CD4-positive, alpha-beta T cell treated with Interferon gamma for 1 hour (primary cell): ENCODE results near the gene ENOX1.

Source experiments
- DNase-seq: peaks from one replicate; pipeline ENCODE4 v3.0.0-alpha.2; 2020

Gene ENOX1

DNA sequence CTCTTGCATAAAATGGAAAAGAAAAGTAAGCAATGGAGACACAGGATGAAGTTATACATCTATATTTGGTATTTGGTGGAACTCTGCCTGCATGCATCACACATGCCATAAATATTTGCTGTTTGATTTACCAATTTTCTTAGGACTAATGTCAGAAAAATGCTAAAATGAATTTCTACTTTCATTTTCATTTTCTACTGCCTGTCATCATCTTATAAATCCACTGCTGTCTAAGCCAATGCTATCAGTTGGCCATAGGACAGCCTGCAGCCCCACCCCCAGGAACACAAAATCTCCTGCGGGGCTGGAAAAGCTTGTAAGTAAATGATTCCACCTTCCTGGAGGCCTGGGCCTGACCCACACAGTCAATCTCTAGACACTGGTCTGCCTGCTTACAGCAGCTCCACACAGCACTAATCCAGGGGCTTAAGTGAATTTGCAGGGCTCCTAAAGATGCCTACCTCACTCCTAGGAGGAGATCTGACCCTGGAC is 122.0 kb downstream of the ENOX1 start:
- DNase-seq, result no peak

DNA sequence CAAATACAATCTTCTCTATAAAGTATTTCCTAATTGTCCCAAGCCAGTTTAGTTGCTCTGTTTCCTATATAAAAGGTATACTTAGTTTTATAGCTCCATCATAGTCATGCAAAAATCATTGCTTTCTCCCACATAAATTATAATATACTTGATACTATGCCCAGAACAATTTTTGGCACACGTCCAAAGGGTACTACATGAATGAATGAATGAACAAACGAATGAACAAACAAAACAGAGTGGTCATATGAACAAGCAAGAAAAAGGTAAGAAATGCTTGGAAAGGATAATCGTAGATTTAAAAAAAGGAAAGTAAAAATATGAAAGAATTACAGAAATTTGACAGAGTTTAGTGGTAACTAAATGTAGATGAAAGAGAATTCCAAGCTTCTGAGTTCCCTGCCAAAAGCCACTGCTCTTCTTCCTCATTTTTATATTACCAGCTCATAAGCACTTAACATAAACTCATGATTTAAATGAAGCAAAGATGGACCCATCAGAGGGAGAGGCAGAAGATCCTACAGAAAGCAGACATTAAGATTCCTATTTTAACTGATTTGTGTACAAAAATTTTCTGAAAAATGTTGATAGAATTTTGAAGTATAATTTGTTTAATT is 123.2 kb downstream of the ENOX1 start:
- no peak for DNase-seq

DNA sequence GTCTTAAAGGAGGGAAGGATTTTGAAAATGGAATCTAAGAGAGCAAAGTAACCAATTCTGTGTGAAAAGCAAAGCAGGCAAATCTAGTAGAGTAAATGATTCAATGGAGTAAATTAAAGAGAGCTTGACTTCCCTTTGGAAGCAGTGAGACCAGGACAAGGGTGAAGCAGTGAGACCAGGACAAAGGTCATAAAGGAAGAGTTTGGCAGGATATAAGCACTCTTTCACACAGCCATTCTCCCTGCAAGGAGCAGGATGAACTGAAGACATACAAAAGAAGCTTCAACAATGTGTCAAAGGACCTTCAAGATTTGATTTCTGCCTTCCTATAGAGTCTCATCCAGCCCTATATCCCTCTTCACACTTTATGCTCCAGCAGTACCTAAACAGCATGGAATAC is 123.8 kb downstream of the ENOX1 start:
- no peak for DNase-seq

DNA sequence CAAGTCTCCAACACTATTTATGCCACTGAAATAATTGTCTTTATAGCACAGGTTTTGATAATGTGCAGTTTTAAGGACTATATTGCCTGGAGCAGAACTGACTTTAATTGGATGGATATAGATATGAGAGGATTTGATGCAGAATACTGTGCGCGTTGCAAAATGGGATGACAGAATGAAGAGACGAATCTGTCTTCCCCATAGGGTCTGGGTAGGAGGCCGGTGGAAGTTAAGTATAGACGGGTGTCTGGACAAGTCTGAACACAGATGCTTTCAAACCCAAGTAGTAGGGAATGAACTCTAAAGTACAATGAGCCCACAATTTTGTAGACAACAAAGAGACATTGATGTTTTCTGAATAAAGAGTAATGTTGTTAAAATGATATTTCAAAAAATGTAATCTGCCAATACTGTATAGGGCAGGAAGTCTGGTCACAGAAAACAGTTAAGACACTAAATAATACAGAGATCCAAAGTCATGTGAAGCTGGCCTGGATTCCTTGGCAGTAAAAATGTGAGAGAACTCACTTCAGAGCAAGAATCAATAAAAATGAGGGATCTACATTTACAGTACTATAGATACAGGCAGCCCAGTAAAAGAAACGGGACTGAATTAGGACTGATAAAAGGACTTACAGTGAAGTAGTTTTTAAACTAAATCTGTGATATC is 125.5 kb downstream of the ENOX1 start:
- no peak for DNase-seq

DNA sequence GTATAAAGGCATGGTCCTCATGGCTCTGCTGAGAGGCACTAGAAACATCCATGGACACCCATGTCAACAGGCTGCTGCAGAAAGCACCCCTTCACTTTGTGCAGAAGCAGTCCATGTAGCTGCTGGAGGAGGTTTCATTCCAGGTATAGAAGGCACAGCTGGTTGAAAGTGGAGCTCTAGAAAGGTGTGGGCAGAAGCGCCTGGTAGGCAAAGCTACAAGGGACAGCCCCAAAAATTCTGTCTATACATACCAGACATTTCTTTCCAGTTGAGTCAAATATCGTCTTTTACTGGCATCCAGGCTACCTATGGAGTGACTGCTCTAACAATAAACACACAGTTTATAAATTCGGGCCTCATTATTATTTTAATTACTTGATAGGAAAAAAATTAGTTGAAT is 129.3 kb downstream of the ENOX1 start:
- no peak for DNase-seq

DNA sequence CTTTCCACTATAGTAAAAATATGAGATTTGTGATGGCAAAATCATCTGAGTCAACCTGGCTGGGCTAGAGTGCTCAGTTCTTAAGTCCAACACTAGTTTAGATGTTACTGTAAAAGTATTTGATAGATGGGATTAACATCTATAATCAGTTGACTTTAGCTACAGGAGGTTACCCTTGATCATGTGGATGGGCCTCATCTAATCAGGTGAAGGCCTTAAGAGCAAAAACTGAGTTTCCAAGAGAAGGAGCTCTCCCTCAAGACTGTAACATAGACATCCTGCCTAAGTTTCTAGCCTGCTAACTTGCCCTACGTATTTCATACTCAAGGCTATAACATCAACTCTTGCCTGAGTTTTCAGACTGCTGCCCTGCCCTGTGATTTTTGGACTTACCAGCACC is 132.8 kb downstream of the ENOX1 start:
- DNase-seq, result no peak

DNA sequence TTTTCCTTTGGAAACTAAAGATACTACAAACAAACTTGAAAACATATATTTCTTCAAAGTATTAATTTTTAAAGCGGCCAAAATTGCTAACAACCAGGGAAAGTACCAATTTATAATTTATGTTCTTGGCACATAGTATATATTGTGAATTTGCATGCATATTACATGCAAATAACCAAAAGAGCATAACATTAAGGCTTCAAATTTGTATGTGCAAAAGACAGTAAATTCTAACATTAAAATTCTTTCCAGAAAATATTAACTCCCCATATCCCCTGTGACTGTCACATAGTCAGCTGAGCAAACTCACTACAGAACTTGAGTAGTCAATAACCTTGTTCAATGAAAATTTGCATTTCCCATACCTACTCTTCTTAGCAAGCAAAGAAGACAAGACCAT is 133.4 kb downstream of the ENOX1 start:
- DNase-seq, result no peak

DNA sequence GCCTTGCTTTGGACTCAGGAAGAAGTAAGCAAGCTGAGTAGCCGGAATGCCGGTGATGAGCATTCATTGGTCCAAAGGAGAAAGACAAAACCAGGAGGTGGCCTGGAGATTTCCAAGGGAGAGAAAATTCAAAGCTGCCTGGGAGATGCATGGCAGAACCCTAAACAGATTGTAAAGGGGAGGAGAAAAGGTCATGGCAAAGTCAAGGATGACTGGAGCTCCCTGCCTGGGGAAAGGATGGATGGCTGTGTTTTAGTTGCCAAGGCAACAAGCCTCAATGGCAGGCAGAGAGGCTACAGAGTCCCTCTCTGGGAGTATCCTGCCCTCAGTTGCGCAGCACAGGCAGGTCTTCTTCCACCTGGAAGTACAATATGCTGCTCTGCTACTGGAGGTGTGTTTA is 134.0 kb downstream of the ENOX1 start:
- DNase-seq, result no peak

DNA sequence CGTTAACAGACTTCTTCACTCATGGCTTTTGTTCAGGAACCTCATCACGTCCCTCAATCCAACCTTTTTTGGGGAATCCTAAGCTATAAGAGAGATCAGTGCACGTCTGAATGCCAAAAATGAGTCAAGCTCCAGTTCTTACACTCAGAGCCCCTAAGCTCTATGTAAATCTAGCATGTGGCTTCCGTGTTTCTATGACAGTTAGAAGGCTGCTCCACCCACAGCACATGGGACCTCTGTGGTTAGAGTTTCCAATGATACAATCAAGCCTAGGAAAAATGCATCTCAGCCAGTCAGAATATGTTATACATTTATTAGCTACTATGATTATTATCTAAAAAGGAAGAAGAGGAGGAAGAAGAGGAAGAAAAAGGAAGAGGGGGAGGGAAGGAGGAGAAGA is 135.9 kb downstream of the ENOX1 start:
- no peak for DNase-seq

DNA sequence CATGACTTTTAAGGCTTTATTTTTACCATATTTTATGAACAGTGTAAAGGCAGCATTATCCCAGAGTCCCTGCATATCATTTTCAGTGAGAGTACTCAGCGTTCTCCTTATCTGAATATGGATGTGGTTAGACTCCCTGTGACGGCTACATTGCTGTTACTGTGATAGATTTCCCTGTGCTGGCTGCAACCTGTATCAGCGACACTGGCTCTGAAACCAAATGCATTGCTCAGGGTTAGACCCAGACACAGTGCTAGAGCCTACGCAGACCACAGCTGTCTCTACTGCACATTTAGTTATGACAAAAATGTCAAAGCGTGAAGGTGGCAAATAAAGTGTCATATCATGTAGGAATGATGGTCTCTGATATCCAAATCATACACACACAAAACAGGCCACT is 138.0 kb downstream of the ENOX1 start:
- no peak for DNase-seq

DNA sequence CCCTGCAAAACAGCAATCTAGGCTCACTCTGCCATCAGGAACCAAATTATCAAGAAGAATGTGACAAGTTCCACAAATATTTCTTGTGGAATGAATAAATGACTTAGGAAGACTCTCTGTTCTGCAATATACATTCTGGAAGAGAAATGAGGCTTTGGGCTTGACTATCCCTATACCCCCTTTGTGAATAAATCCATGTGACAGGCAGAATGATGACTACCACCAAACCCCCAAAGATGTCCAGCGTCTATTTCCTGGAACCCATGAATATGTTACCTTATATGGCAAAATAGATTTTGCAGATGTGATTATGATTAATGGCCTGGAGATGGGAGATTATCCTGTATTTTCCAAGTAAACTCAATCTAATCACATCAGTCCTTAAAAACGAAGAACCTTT is 139.3 kb downstream of the ENOX1 start:
- no peak for DNase-seq

DNA sequence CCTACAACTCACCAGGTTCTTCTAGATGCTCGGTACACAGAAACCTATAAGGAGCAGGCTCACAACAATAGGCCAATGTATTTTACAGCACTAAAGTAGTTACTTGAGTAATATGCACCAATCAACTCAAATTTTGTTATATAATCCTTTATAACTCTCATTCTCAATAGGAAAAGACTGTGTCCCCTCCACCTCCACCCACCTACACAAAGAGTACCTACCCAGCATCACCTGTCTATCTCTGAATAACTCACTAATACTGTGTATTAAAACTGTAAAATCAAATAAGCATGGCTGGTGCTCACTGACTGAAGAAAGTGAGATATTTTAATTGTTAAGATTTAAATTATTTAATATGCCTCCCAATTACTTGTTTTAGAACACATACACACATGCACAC is 146.3 kb downstream of the ENOX1 start:
- no peak for DNase-seq

DNA sequence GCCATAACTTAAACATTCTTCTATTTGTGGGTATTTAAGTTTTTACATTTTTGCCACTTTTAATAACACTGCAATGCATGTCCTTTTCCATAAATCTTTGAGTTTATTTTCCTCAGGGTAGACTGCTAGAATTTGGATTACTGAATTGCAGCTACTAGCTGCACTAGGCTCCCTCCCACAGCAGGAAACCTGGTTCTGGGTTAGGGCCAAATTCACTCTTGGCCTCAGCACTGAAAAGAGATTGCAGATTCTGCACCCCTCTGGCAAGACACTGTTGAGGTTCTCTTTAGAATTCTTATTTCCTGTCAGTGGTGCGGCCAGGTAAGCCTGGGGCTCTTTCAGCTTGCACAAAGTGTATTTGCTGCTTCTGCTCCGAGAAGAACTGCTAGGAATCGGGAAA is 155.7 kb downstream of the ENOX1 start:
- DNase-seq, result no peak

DNA sequence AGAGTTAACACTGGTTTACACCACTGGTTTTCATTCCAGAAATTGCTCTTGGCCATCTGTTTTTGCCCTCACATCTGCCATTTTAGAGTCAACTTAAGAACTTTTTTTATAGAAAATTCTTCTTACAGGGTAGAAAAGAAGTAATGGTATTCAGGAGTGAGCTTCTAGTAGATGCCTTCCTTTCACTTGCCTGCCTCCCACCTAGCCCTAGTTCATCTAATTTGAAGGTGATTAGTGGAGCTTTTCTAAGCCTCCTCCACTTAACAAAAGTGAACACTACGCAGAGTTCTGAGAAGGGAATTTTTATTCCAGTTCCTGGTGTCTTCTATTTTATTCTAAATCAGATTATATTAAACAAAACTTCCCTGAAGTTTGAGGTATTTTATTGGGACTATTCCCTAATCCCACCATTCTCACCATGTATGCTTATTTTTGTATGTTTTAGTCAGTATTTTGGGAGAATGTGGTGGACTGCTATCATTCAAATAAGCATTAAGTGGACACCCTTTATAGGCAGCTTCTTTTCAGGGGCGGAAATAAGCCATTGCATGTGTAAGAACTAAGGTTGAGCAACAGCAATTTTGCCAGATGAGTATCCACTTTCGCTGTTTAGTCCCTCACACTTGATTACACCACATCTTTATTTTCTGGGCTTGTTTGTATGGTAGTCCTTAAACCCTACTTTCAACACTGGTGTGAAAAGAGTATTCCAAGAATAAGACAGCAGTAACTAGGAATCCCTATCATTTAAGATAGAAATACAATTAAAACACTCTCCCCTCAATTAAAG is 156.9 kb downstream of the ENOX1 start:
- no peak for DNase-seq

DNA sequence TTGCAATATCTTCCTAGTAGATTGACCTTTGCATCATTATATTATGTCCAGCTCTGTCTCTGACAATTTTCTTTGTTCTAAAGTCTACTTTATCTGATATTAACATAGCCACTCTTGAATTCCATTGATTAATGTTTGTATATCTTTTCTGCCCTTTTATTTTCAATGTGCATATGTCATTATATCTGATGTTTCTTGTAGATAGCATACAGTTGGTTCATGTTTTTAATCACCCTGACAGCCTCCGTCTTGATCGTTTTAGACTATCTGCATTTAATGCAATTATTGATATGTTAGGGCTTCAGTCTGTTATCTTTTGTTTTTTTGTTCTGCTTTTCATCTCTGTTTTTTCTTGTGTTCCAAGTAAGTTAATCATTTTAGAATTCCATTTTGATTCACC is 159.8 kb downstream of the ENOX1 start:
- DNase-seq, result no peak

DNA sequence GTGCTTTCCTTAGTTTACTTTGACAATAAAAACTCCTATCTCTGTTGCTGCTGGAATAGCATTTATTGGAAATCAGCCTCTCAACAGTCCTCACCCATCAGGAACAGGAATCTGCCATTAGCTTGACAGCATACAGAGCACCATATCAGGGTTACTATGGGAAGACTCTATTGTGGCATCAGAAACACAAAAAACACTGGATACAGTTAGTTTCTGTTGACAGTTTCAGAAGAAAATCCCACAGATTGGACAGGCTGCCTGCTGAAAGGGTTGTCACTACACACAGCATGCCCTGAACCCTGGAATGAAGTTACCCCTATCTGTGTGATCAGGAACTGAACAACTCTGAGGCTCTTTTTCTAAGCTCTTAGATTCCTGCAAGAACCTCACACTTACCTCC is 172.7 kb downstream of the ENOX1 start:
- no peak for DNase-seq

DNA sequence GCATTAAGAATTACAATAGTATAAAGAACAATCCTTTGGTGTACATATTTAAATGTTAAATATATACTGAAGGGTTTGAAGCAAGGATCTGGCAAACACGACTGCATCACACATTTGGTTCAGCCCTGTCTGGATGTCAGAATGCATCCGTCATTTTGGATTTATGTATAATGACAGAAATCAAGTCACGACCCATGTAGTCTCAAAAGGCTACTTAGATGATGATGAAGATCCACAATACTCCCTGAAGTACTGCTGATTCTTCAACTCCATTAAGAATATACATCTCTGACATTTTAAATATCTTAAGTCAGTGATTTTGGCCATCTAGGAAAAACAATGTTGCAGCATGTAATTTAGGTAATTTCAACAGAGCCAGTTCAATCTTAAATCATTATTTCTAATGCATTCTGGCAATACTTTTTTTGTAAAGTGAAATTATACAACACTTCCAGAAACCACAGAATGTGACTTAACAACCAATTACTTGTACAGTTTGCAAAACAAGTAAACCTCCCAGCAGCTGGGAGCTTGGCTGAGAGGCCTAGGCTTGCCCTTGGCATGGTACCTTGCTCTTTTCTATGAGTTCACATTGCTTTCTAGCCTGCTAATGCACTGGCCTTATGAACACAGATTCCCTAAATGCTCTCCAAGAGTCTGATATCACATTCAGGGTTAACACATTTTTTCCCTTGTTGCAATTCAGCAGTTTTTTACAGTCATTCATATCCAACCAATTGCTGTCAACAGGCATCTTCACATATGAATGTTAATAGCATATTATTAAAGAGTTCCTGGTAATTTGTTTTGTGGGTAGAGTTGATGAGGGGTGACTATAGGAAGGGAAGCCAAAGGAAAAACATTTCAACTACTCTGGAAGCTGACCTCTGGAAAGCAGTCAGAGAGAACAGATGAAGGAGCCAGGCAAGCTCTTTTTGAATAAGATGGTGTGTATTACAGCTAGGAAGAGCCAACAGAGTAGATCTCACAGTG is 175.2 kb downstream of the ENOX1 start:
- DNase-seq, result no peak

DNA sequence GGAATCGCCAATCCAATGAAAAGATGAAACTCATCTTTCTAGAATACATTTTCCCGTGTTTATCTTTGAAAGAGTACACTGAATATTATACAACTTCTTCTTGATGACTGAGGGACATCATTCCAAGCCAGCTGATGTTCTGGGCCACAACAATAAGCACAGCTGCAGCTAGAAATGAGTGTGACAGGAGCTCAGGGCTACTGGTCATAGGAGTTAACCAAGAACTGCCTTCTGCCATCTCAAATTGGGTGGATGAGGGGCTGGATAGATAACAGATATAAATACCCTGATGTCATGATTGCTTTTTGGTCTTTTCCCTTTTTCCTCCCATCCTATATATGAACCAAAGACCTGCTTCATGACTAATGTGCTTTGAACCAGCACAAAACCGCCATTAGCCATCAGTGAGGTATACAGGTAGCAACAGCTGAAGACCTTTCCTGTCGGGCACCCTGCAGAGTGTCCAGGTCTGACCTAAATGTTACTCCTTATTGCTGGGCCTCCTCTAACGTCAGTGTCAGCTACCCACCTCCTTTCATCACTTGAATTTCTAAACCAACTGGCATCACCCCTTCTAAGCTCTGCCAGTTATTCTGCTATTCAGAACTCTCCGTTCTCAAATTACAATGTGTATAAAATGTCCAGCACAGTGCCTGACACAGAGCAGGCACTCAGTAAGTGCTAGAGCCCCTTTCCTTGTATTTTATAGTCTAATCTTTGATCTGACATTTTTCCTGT is 178.2 kb downstream of the ENOX1 start:
- no peak for DNase-seq

DNA sequence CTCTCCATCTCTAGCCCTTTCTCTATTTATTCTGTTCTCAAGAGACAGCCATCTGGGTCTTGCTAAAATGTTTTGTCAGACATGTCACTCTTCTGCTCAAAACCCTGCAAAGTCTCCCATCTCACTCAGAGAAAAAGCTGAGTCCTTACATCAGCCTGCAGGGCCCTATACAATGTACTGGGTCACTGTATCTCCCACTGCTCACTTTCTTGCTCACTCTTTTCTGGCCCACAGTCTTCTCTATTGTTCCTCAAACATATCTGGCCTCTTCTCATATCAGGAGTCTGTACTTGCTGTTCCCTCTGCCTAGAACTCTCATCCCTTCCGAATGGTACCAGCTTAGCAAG is 189.2 kb downstream of the ENOX1 start:
- DNase-seq, result no peak

DNA sequence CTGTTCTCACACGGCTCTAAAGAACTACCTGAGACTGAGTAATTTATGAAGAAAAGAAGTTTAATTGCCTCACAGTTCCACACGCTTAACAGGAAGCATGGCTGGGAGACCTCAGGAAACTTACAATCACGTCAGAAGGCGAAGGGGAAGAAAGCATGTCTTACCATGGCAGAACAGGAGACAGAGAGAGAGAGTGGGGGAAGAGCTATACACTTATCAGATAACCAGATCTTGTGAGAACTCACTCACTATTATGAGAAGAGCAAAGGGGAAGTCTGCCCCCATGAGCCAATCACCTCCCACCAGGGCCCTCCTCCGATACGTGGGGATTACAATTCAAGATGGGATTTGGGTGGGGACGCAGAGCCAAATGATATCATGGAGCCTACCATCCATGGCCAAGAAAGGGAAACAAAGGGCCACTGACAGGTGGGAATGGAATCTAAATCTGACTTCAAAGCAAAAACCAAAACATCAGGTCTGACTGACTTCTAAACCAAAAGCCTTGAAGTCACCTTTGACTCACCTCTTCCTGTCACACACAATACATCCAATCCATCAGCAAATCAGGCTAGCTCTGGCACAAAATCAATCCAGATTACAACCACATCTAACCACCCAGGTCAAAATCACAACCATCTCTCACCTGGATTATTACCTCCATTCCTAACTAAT is 189.7 kb downstream of the ENOX1 start:
- DNase-seq, result no peak

DNA sequence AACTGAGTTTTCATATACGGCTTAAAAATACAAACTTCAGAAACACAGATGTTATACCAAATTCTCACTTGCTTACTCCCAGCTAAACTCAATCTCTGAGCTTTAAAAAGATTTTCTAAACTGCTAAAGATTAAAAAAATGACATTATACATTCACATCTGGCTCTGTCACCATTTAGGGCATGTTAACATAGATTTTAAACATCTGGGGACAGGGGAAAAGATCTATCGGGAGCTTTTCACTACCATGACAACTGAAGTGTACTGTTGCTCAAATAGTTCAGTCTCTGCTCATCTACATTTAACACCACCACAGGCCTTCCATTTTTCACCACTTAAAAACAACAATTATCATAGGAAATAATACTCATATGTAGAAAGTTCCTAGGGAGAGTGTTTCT is 190.8 kb downstream of the ENOX1 start:
- no peak for DNase-seq

DNA sequence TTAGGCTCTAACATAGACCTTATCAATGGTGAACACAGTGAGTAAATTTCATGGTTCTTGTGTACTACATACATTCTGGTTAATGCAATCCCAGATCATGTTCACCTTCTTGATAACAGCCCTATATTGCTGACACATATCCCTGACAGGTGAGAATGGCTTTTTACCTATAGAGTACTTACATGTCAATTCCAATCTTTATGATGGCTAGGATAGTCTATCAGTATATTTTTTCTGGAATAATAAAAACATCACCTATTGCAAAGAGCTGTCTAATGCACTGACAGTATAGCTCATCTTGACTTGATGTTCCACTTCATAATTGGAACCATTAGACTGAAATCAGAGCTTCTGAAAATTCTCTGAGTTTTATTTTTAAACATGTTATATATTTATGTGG is 199.4 kb downstream of the ENOX1 start:
- DNase-seq, result no peak
